Mucosa of rectum (tissue), 2 donors: ENCODE measurements around the gene MS4A6E.
A peak's percentile ranks its signal among the peaks of the same experiment; 100 is the strongest.
"Not testable (repeated sequence)": the region's sequence is repeated elsewhere in the genome, so short reads cannot be mapped to it uniquely, and the experiment has no call there.

Experiments used
- H3K27ac ChIP-seq, 2 donors: one replicate each; pipeline ENCODE4 v1.7.0; 2013; ENCODE audit warnings: inconsistent platforms in 2 of 2, low read depth in 2 of 2, low read length in 2 of 2
- H3K27me3 ChIP-seq, 2 donors: one replicate each; pipeline ENCODE4 v1.7.0; 2013; ENCODE audit warnings: low read length in 2 of 2; ENCODE audit not compliant: control insufficient read depth in 2 of 2, insufficient read depth in 2 of 2
- H3K36me3 ChIP-seq, 2 donors: one replicate each; pipeline ENCODE4 v1.7.0; 2013; ENCODE audit warnings: low read length in 2 of 2; ENCODE audit not compliant: control insufficient read depth in 2 of 2, insufficient read depth in 2 of 2
- H3K4me1 ChIP-seq, 2 donors: one replicate each; pipeline ENCODE4 v1.7.0; 2013; ENCODE audit warnings: low read length in 2 of 2, mild to moderate bottlenecking in 1 of 2; ENCODE audit not compliant: control insufficient read depth in 2 of 2, insufficient read depth in 2 of 2
- H3K4me3 ChIP-seq, 2 donors: one replicate each; pipeline ENCODE4 v1.7.0; 2013; ENCODE audit warnings: low read length in 2 of 2
- H3K9ac ChIP-seq, 2 donors: one replicate each; pipeline ENCODE4 v1.7.0; 2013; ENCODE audit warnings: low read length in 2 of 2, low read depth in 1 of 2, mild to moderate bottlenecking in 1 of 2
- H3K9me3 ChIP-seq, 2 donors: one replicate each; pipeline ENCODE4 v1.7.0; 2013; ENCODE audit warnings: low read length in 2 of 2; ENCODE audit not compliant: control insufficient read depth in 2 of 2
- donor health status: healthy.
- donor health status: Normal muscosa, but diverticular disease.

The MS4A6E gene

GRCh38 chr11:60326955-60327354 lies at the start of gene MS4A6E:
MS4A6E (plus strand) TSS chr11:60327255; CDS start chr11:60334896, 7,641 bp downstream.
- no peaks in the 10 kb centered on the region for H3K36me3 ChIP-seq
- H3K9me3 ChIP-seq = peaks cover 0 to 5% of the 10 kb centered on the region in 2 donors
- H3K4me3 ChIP-seq = no peak within 1 kb of the TSS
- H3K9ac ChIP-seq = no peak within 1 kb of the TSS
- H3K27me3 ChIP-seq = no peaks in the 10 kb centered on the region
- H3K4me1 ChIP-seq = no peaks in the 10 kb centered on the region
- no peak within 1 kb of the TSS for H3K27ac ChIP-seq

GRCh38 chr11:60280412-60280811 lies 46.6 kb upstream of the MS4A6E start, which contains the start of gene MS4A4A:
MS4A4A (plus strand) TSS chr11:60280666; CDS start chr11:60280676, 10 bp downstream.
- Histone ChIP-seq H3K27me3 (no peaks in the 10 kb centered on the region), H3K4me1 (no peaks in the 10 kb centered on the region), H3K36me3 (no peaks in the 10 kb centered on the region), H3K9me3 (no peaks in the 10 kb centered on the region), H3K9ac (peak within 1 kb of the TSS in 1 of 2 donors; percentile 2), H3K4me3 (peak within 1 kb of the TSS in 1 of 2 donors; percentile 15), H3K27ac (peak within 1 kb of the TSS; percentile 38)

GRCh38 chr11:60281485-60281884 lies 45.6 kb upstream of the MS4A6E start:
- peak overlapping the region in 1 of 2 donors; percentile 15 for H3K4me3 ChIP-seq
- no peaks in the 10 kb centered on the region for H3K9me3 ChIP-seq
- H3K27ac ChIP-seq = peak overlapping the region in 1 of 2 donors; percentile 38
- no peaks in the 10 kb centered on the region for H3K27me3 ChIP-seq
- H3K36me3 ChIP-seq = no peaks in the 10 kb centered on the region
- H3K4me1 ChIP-seq = no peaks in the 10 kb centered on the region
- no peak overlapping the region for H3K9ac ChIP-seq

GRCh38 chr11:60282286-60282685 lies 44.8 kb upstream of the MS4A6E start:
- no peak overlapping the region for H3K9ac ChIP-seq
- H3K36me3 ChIP-seq = no peaks in the 10 kb centered on the region
- H3K27ac ChIP-seq = peak overlapping the region; percentile 32 to 38
- H3K9me3 ChIP-seq = no peaks in the 10 kb centered on the region
- no peaks in the 10 kb centered on the region for H3K4me1 ChIP-seq
- no peak overlapping the region for H3K4me3 ChIP-seq
- H3K27me3 ChIP-seq = no peaks in the 10 kb centered on the region

GRCh38 chr11:60285411-60286126 lies 41.5 kb upstream of the MS4A6E start:
- H3K9me3 ChIP-seq, H3K27ac ChIP-seq, H3K4me1 ChIP-seq, H3K27me3 ChIP-seq, H3K9ac ChIP-seq, H3K4me3 ChIP-seq, H3K36me3 ChIP-seq: not testable (repeated sequence)

- Histone ChIP-seq H3K9ac (no peak overlapping the region), H3K27ac (no peak overlapping the region), H3K36me3 (no peaks in the 10 kb centered on the region), H3K4me3 (no peak overlapping the region), H3K9me3 (no peaks in the 10 kb centered on the region), H3K4me1 (no peaks in the 10 kb centered on the region), H3K27me3 (no peaks in the 10 kb centered on the region)
Observed at GRCh38 chr11:60288531-60288930, 38.5 kb upstream of the MS4A6E start.

- H3K9ac ChIP-seq = no peak overlapping the region
- H3K36me3 ChIP-seq = no peaks in the 10 kb centered on the region
- H3K27ac ChIP-seq = no peak overlapping the region
- no peaks in the 10 kb centered on the region for H3K9me3 ChIP-seq
- H3K27me3 ChIP-seq = peaks cover 0 to 3% of the 10 kb centered on the region in 2 donors
- H3K4me1 ChIP-seq = no peaks in the 10 kb centered on the region
- no peak overlapping the region for H3K4me3 ChIP-seq
Observed at GRCh38 chr11:60292145-60292544, 34.9 kb upstream of the MS4A6E start.

GRCh38 chr11:60301178-60301577 lies 25.9 kb upstream of the MS4A6E start:
- Histone ChIP-seq H3K4me1 (no peaks in the 10 kb centered on the region), H3K27ac (no peak overlapping the region), H3K27me3 (peaks cover 0 to 3% of the 10 kb centered on the region in 2 donors), H3K9ac (no peak overlapping the region), H3K9me3 (no peaks in the 10 kb centered on the region), H3K36me3 (no peaks in the 10 kb centered on the region), H3K4me3 (no peak overlapping the region)

- not testable (repeated sequence) for H3K4me1 ChIP-seq, H3K36me3 ChIP-seq, H3K4me3 ChIP-seq, H3K27ac ChIP-seq, H3K9me3 ChIP-seq, H3K27me3 ChIP-seq, H3K9ac ChIP-seq
Observed at GRCh38 chr11:60301884-60302283, 25.2 kb upstream of the MS4A6E start.

GRCh38 chr11:60303661-60304060 lies 23.4 kb upstream of the MS4A6E start:
- Histone ChIP-seq H3K4me1 (no peaks in the 10 kb centered on the region), H3K27ac (no peak overlapping the region), H3K36me3 (no peaks in the 10 kb centered on the region), H3K27me3 (no peaks in the 10 kb centered on the region), H3K9me3 (no peaks in the 10 kb centered on the region), H3K4me3 (no peak overlapping the region), H3K9ac (no peak overlapping the region)
